Fibroblast of pulmonary artery (primary cell): ENCODE results near the gene METTL23.

Source experiments
- DNase-seq: peaks from one replicate; pipeline ENCODE4 v3.0.0-alpha.2; 2010; ENCODE audit warnings: low read depth
- H3K4me3 ChIP-seq: replicated peaks from 2 replicates; pipeline ENCODE4 v1.5.1; 2011; ENCODE audit warnings: low read depth, mild to moderate bottlenecking, control low read depth, low read length, moderate library complexity
- TF ChIP-seq, protein P1 (sequence below): IDR thresholded peaks from 2 replicates; pipeline ENCODE4 v1.5.1; 2011; ENCODE audit warnings: mild to moderate bottlenecking, control low read depth, low read length, inconsistent platforms; ENCODE audit errors: missing control alignments

METTL23 gene, protein sequence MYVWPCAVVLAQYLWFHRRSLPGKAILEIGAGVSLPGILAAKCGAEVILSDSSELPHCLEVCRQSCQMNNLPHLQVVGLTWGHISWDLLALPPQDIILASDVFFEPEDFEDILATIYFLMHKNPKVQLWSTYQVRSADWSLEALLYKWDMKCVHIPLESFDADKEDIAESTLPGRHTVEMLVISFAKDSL

DNA sequence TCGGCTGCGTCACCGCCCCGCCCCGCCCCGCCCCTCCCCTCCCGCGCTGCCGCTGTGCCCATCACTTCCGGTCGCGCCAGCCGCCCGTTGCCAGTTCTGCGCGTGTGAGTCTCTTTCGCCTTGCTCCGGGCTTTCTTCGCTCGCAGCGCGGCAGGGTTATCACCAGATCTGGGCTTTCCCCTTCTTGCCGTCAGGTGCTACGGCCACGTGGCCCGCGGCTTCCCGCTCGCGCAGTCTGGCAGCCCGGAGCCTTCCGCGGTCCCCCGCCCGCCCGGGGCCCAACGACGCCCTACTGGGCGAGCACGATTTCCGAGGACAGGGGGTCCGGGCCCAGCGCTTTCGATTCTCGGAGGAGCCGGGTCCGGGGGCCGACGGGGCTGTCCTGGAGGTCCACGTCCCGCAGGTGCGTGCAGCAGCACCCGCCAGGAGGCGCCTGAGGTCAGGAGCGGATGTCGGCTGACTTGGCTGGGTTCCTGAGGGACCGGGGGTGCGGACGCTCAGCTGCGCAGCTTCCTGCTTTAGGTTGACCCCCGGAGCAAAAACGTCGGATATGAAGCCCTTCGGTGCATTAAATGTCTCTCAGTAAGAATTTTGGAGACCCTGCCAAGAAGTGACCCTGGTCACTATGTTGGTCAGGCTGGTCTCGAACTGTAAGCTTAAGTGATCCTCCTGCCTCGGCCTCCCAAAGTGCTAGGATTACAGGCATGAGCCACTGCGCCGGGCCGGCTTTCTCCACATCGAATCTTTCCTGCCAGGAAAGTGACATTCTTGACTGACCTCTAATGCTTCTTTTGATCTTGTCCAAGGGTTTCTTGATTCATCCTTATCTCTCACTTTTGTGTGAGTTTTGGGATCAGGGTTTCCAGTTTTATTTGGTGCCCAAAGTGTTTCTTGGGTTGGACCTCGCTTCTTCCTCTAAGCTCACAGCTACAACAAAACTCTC, at the start of gene METTL23:
Gene METTL23 (plus strand): TSS at position 64 of the 943 bp plus-strand sequence. CDS start 2,872 bp downstream, outside the sequence.
- TF ChIP-seq, protein P1, sequence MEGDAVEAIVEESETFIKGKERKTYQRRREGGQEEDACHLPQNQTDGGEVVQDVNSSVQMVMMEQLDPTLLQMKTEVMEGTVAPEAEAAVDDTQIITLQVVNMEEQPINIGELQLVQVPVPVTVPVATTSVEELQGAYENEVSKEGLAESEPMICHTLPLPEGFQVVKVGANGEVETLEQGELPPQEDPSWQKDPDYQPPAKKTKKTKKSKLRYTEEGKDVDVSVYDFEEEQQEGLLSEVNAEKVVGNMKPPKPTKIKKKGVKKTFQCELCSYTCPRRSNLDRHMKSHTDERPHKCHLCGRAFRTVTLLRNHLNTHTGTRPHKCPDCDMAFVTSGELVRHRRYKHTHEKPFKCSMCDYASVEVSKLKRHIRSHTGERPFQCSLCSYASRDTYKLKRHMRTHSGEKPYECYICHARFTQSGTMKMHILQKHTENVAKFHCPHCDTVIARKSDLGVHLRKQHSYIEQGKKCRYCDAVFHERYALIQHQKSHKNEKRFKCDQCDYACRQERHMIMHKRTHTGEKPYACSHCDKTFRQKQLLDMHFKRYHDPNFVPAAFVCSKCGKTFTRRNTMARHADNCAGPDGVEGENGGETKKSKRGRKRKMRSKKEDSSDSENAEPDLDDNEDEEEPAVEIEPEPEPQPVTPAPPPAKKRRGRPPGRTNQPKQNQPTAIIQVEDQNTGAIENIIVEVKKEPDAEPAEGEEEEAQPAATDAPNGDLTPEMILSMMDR: peak; percentile 57
- peak; percentile 80 for DNase-seq
- H3K4me3 ChIP-seq: peak within 1 kb of the TSS; percentile 86

DNA sequence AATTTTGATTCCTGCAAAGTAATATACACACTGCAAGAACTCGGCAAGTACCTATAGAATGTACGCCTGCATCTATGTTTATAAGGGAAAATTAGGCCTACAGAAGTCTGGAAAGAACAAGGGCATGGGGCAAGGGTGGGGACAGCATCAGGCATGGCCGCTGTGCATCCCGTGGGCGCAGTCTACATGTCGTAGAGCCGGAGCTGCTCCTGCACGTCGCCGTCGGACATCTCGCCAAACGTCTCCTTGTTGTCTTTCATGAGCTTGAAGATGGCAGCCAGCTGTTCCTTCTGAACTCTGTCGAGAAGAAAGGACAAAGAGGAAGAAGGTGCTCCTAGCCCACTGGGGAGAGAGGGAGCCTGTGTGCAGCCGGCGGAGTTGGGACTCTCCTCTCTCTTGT, 49.2 kb upstream of the METTL23 start:
- no peak overlapping the region for H3K4me3 ChIP-seq
- TF ChIP-seq, protein P1: no peak
- DNase-seq: no peak

DNA sequence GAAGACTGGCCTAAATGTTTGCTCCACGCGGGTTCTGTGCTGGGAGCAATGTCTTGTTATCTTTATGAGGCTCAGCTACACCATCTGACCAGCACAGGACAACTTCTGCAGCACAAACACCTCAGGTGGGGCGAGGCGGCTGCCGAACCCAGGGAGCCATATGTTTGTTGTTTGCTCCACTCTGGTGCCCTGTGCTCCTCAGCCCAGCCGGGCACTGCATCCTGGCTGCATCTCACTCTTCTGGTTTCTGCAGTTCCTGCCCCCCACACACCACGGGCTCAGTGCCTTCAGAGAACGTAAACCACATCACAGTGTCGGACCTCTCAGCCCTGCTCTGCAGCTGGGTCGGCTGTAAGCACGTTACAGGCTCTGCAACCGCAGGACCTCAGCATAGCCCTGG, 48.3 kb upstream of the METTL23 start:
- H3K4me3 ChIP-seq: no peak overlapping the region
- DNase-seq: no peak
- TF ChIP-seq, protein P1: no peak

DNA sequence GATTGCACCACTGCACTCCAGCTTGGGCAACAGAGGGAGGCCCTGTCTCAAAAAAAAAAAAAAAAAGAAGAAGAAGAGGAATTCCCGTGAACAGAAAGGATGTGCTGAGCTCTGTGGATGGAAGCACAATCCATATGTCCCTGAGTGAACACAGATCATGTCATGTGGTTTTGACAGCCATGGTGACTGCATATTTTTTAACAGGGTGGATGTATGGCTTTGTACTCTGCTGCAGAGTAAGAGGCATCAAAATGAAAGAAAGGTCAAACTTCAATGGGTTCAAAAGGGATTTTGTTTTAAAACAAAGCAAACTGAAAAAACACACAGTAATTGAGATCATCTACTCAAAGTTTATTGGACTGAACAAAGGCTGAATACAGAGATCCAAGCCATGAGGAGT, 47.4 kb upstream of the METTL23 start:
- TF ChIP-seq, protein P1: no peak
- DNase-seq: no peak
- no peak overlapping the region for H3K4me3 ChIP-seq

DNA sequence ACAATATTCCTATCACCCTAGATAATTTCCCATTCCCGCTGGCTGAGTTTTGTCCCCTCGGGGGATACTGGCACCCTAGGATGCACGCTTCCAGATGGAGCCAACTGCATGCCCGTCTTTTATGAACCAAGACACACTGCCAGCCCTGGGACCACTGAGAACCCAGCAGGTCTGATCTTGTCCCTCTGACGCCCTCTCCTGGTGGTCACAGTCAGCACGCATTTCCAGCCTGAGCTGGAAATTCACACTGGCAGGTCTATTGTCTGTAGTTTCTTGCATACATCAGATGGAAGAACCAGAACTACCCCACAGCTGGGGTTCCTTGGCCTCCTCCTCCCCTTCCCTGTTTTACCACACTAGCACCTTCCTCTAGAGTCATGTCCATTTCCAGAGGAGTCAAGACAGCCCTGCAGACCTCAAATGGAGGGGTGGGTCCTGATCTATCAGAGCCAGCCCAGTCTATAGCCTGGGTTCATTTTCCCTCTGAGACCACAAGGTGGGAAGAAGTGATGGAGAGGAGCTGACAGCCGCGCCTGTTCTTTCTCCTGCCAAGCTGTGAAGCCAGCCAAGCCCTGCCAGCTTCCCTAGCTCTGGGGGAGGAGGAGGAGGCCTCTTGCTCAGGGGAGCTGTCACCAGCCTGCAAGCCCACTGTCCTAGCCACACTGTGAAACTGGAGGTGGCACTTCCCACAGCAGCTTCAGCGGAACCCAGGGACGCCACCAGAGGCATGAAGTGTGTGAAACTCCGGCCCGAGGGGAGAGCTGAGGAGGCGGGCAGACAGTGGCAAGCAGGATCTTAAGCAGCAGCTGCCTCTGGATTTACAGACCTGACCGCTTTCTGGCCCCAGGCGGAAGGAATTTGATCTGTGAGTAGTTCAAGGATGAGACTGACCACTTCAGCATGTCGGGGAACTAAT, 45.2 kb upstream of the METTL23 start:
- H3K4me3 ChIP-seq: no peak overlapping the region
- TF ChIP-seq, protein P1: peak; percentile 91
- DNase-seq: peak; percentile 84

DNA sequence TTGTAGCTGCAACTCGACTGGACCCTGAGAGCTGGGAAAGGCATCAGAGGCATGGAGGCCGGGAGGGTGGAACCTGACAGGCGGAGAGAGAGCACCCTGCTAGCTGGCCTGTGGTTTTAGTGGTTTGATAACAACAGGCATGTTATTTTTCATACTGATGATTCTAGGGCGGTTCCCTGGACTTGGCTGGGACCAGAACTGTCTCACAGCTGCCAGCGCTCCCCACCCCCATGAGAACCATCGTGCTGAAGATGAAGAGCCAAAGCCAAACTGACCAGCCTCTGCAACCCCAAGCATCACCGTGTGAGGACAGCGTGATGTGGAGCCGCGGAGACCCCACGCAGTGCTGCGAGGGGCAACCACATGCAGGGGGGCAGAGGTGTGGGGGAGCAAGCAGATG, 44.3 kb upstream of the METTL23 start:
- TF ChIP-seq, protein P1: no peak
- no peak overlapping the region for H3K4me3 ChIP-seq
- DNase-seq: peak; percentile 78
